ENCODE results near the gene HOPX.

The HOPX gene

DNA sequence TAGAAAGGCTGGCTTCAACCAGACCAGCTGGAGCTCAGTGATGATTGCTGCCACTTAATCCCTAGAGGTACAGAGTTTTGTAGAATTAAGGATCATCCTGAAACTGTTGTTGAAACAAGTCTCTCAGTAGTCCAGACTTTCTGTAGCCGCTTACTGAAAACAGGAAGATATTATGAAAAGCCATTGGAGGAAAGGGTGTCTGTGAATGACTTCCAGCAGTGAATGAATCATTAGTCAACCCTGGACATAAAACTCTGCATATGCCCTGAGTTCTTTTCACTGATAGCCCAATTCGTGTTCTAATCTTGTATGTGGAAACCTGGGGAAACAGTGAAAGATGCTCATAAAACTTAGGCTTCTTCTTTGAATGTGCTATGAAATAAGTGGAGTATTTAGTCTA lies 14.8 kb downstream of the HOPX start:
- DNase-seq (ENCODE audit: low read depth in 2 of 2) = no peak
- H3K4me3 ChIP-seq (replicated peaks in 1 of 2; ENCODE audit: low read depth in 2 of 2, low read length in 2 of 2) = no peak overlapping the region

DNA sequence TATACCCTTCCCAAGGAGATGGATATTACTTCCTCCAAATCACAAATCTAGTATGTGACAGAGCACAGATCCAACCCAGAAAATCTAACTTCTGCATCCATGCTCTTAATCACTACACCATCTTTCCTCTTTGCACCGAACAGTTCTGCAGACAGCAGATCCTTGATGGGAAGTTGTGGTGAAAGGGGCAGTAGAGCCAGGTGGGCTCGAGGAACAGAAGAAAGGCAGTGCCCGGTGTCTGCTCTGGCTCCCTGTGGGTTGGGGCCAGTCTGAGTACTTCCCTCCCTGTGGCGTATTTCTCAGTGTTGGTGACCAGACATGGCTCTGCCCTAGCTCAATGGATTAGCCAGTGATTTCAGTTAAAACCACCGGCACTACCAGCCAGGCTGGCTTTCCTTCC lies 15.3 kb downstream of the HOPX start:
- no peak for DNase-seq (ENCODE audit: low read depth in 2 of 2)
- no peak overlapping the region for H3K4me3 ChIP-seq (replicated peaks in 1 of 2; ENCODE audit: low read depth in 2 of 2, low read length in 2 of 2)
- TF ChIP-seq, protein P1, sequence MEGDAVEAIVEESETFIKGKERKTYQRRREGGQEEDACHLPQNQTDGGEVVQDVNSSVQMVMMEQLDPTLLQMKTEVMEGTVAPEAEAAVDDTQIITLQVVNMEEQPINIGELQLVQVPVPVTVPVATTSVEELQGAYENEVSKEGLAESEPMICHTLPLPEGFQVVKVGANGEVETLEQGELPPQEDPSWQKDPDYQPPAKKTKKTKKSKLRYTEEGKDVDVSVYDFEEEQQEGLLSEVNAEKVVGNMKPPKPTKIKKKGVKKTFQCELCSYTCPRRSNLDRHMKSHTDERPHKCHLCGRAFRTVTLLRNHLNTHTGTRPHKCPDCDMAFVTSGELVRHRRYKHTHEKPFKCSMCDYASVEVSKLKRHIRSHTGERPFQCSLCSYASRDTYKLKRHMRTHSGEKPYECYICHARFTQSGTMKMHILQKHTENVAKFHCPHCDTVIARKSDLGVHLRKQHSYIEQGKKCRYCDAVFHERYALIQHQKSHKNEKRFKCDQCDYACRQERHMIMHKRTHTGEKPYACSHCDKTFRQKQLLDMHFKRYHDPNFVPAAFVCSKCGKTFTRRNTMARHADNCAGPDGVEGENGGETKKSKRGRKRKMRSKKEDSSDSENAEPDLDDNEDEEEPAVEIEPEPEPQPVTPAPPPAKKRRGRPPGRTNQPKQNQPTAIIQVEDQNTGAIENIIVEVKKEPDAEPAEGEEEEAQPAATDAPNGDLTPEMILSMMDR (IDR thresholded peaks at IDR 0.05; ENCODE audit: low read depth, low read length) = no peak

More for the DNA sequence above, 14.8 kb downstream of the HOPX start:
- TF ChIP-seq, protein P1 (IDR thresholded peaks at IDR 0.05; ENCODE audit: low read depth, low read length) = no peak

DNA sequence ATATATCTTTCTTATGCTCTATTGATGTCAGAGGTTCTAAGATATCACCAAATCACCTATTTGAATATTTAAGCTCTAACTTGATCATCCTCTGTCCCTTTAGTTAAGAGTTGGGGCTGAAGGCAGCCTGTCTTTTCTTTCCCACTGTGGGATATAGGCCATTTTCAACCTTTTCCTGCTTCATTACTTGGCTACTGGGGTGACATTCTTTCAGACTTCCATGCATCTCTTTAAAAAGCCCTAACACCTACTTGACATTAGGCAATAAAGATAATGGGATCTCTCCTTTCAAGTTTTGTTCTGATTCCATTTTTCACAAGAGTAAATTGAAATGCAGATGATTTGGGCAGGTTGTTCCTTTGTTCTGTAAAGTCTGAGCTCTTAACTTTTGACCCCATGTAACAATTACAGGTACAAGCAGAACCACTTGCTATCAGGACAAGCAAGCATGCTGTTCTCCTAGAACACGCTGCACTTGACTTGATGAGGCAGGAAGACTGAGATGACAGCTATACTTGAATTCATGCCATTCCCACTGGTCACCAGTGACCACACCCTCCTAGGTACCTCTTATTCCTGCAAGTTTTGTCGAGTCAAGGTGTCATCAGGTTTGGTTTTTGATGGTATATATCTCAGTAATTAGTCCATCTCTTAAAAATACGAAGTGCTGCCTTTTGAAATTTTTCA lies 18.2 kb downstream of the HOPX start:
- H3K4me3 ChIP-seq (replicated peaks in 1 of 2; ENCODE audit: low read depth in 2 of 2, low read length in 2 of 2) = no peak overlapping the region
- no peak for DNase-seq (ENCODE audit: low read depth in 2 of 2)
- TF ChIP-seq, protein P1 (IDR thresholded peaks at IDR 0.05; ENCODE audit: low read depth, low read length) = no peak

DNA sequence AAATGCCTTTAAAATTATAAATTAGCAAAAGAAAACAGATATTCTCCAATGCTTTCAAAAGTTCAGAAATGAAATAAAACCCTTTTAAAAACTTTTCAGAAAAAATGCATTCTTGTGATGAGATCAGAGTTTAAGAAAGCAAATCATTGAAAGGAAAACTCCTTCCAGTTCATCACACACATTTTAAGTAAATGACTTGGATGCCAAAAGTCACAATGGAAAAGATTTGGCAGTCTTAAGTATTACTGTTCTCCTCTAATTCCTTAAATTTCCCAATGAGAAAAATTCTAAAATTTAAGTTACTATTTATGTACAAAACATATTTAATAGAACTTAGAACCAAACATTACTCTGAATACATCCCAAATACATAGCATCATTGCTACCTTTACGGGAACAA lies 21.1 kb downstream of the HOPX start:
- TF ChIP-seq, protein P1 (IDR thresholded peaks at IDR 0.05; ENCODE audit: low read depth, low read length) = no peak
- H3K4me3 ChIP-seq (replicated peaks in 1 of 2; ENCODE audit: low read depth in 2 of 2, low read length in 2 of 2) = no peak overlapping the region
- DNase-seq (ENCODE audit: low read depth in 2 of 2) = no peak

DNA sequence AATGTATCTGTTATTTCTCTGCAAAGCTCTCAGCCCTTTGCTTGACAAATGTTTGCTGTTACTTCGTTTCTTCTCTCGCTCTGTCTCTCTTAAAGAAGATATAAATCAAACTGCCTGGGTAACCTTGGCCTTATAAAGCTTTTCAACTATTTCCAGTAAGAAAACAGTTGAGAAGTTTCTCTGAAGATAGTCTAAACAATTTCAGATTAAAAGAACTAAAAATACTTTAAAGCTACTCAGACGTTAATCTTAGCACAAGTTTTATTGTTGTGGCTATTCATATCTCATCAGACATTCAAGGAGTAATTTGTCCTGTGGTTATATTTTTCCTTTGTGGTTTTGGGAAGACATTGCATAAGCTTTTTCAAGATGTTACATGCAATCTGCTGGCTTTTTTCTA lies 22.6 kb downstream of the HOPX start:
- DNase-seq (ENCODE audit: low read depth in 2 of 2) = peak in 1 of 2 donors; percentile 45
- H3K4me3 ChIP-seq (replicated peaks in 1 of 2; ENCODE audit: low read depth in 2 of 2, low read length in 2 of 2) = no peak overlapping the region
- TF ChIP-seq, protein P1 (IDR thresholded peaks at IDR 0.05; ENCODE audit: low read depth, low read length) = no peak

DNA sequence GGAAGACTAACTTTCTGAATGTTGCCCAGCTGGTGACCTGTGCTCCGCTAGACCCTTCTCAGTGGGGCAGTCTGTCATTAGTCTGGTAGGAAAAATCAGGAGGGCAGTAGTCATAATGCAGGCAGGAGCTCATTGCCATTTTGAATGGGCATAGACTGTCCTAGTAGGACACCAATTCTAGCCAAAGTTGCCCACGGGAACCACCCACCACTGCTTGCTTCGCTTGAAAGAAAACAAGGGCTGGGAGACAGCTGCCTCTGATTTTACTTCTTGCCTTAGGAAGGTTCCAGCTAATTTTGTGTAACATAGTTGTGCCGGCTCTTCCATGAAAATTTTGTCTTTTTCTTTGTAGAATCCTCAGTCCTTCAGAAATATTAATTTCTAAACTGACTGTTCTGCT lies 23.3 kb downstream of the HOPX start:
- no peak overlapping the region for H3K4me3 ChIP-seq (replicated peaks in 1 of 2; ENCODE audit: low read depth in 2 of 2, low read length in 2 of 2)
- TF ChIP-seq, protein P1 (IDR thresholded peaks at IDR 0.05; ENCODE audit: low read depth, low read length) = no peak
- no peak for DNase-seq (ENCODE audit: low read depth in 2 of 2)

DNA sequence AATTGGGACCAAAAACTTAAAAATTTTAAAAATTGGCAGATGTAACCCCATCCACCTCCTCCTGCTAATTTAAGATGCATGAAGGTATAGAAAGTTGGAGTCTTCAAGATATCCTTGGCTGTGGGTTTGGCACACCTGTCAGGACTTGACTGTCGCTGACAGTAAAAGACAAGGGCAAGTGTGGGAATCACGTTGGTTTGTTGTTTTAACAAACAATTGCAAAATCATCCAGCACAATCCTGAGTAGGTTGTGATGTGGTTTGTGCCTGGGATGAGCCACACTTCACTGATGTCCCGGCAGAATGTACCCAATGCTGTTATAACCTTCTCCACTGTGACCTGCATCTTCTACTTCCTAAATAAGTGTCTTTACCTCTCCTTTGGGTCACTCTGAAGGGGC lies 24.0 kb downstream of the HOPX start:
- no peak for DNase-seq (ENCODE audit: low read depth in 2 of 2)
- no peak overlapping the region for H3K4me3 ChIP-seq (replicated peaks in 1 of 2; ENCODE audit: low read depth in 2 of 2, low read length in 2 of 2)
- TF ChIP-seq, protein P1 (IDR thresholded peaks at IDR 0.05; ENCODE audit: low read depth, low read length) = no peak

Data from cardiac fibroblast (primary cell).